Testis (tissue), 3 donors: Measurements from ENCODE around the gene TBC1D16. TPM values are rescaled to one million over a fixed set of nuclear protein-coding genes. Genes with fewer than 3 reads are reported as not detected.

Experiments used
- DNase-seq: peaks from one replicate; pipeline ENCODE4 v3.0.0-alpha.2; 2019
- H3K27ac ChIP-seq, 2 donors: fragments of 200-600 bp; sonication (generic); one replicate each; pipeline ENCODE4 v1.5.1; 2019
- H3K27me3 ChIP-seq: fragments of 200-600 bp; sonication (generic); one replicate; pipeline ENCODE4 v1.5.1; 2019
- H3K36me3 ChIP-seq: fragments of 200-600 bp; sonication (generic); one replicate; pipeline ENCODE4 v1.5.1; 2017; ENCODE audit warnings: low read depth; ENCODE audit errors: missing control alignments
- H3K4me1 ChIP-seq: fragments of 200-600 bp; sonication (generic); one replicate; pipeline ENCODE4 v1.5.1; 2019
- H3K4me3 ChIP-seq, 2 donors: fragments of 200-600 bp; sonication (generic); one replicate each; pipeline ENCODE4 v1.5.1; 2017 to 2019
- H3K9me3 ChIP-seq: fragments of 200-600 bp; sonication (generic); one replicate; pipeline ENCODE4 v1.5.1; 2017
- POLR2A ChIP-seq: fragments of 450-650 bp; IDR thresholded peaks from one replicate; pipeline ENCODE4 v1.6.1; 2017; ENCODE audit warnings: antibody characterized with exemption, mild to moderate bottlenecking, moderate library complexity
- WGBS, 2 donors: methylation state at CpG; one replicate each; pipeline ENCODE4 v1.1.5; 2018; 5-methylcytosine and 5-hydroxymethylcytosine counted together
- intact Hi-C: fragments of 100-400 bp; cut with DNase I; formaldehyde crosslinking; loops from one replicate; pipeline ENCODE4 v1.15.1; 2023; ENCODE audit warnings: low total_unique reads
- polyA plus RNA-seq: library from polyadenylated mRNA; stranded (reverse); fragments of 350-450 nt; fragmentation: Illumina TruSeq; extraction: RNeasy Lipid Tissue Mini Kit (QIAGEN cat#74804); gene quantifications from one replicate; pipeline ENCODE4 v1.2.3, GENCODE V29; 2014; ENCODE audit warnings: low read depth, low replicate concordance; ENCODE audit not compliant: insufficient read depth
- total RNA-seq, 2 donors: library from RNA; depleted of rRNA; stranded (reverse); fragments of >200 nt; gene quantifications; one replicate each; pipeline ENCODE4 v1.2.3, GENCODE V29; 2016
- TF ChIP-seq, protein P1 (sequence below), 3 experiments: fragments of 450-650 bp in 2 of 3; fragments of 200-600 bp in 1 of 3; sonication (generic) in 1 of 3; IDR thresholded peaks; one replicate each; pipeline ENCODE4 v1.5.1; 2016 to 2019; ENCODE audit warnings: antibody characterized with exemption in 3 of 3, mild to moderate bottlenecking in 2 of 3, moderate library complexity in 1 of 3

The TBC1D16 gene
- total and polyA plus RNA-seq, 3 donors from 2014 or later = 11.0 to 16.0 (median 11.7) TPM

- intact Hi-C loops = no loop called here
- peaks cover 29% of the 10 kb centered on the region for H3K4me1 ChIP-seq
- TF ChIP-seq POLR2A = no peak
- TF ChIP-seq, protein P1, sequence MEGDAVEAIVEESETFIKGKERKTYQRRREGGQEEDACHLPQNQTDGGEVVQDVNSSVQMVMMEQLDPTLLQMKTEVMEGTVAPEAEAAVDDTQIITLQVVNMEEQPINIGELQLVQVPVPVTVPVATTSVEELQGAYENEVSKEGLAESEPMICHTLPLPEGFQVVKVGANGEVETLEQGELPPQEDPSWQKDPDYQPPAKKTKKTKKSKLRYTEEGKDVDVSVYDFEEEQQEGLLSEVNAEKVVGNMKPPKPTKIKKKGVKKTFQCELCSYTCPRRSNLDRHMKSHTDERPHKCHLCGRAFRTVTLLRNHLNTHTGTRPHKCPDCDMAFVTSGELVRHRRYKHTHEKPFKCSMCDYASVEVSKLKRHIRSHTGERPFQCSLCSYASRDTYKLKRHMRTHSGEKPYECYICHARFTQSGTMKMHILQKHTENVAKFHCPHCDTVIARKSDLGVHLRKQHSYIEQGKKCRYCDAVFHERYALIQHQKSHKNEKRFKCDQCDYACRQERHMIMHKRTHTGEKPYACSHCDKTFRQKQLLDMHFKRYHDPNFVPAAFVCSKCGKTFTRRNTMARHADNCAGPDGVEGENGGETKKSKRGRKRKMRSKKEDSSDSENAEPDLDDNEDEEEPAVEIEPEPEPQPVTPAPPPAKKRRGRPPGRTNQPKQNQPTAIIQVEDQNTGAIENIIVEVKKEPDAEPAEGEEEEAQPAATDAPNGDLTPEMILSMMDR (IDR thresholded peaks at IDR 0.05) = no peak
- H3K27ac ChIP-seq = no peak overlapping the region
- H3K36me3 ChIP-seq = no peaks in the 10 kb centered on the region
- WGBS, 2 donors = 94 to 96% methylated on average over 14 of the region's 14 CpGs
- no peak overlapping the region for H3K4me3 ChIP-seq
- H3K9me3 ChIP-seq = no peaks in the 10 kb centered on the region
- DNase-seq = no peak
- H3K27me3 ChIP-seq = no peaks in the 10 kb centered on the region
Measured at GRCh38 chr17:79976451-79976850, 59.2 kb downstream of the TBC1D16 start.

GRCh38 chr17:79975498-79976134, 60.1 kb downstream of the TBC1D16 start:
- no peak overlapping the region for H3K27ac ChIP-seq
- WGBS, 2 donors = 93 to 96% methylated on average over 19 of the region's 20 CpGs
- no peak for DNase-seq
- intact Hi-C loops = no loop called here
- peaks cover 28% of the 10 kb centered on the region for H3K4me1 ChIP-seq
- H3K9me3 ChIP-seq = no peaks in the 10 kb centered on the region
- TF ChIP-seq, protein P1 (IDR thresholded peaks at IDR 0.05) = no peak
- no peak for TF ChIP-seq POLR2A
- H3K4me3 ChIP-seq = no peak overlapping the region
- H3K27me3 ChIP-seq = no peaks in the 10 kb centered on the region
- no peaks in the 10 kb centered on the region for H3K36me3 ChIP-seq

GRCh38 chr17:79974566-79975497, 60.8 kb downstream of the TBC1D16 start:
- 82 to 92% methylated on average over 21 to 23 of the region's 23 CpGs for WGBS, 2 donors
- no peak overlapping the region for H3K27ac ChIP-seq
- no peak for DNase-seq
- intact Hi-C loops = no loop called here
- no peaks in the 10 kb centered on the region for H3K9me3 ChIP-seq
- H3K27me3 ChIP-seq = no peaks in the 10 kb centered on the region
- H3K4me3 ChIP-seq = no peak overlapping the region
- peaks cover 23% of the 10 kb centered on the region for H3K4me1 ChIP-seq
- no peaks in the 10 kb centered on the region for H3K36me3 ChIP-seq
- TF ChIP-seq, protein P1 (IDR thresholded peaks at IDR 0.05) = no peak
- no peak for TF ChIP-seq POLR2A

- Histone ChIP-seq H3K27me3 (no peaks in the 10 kb centered on the region), H3K27ac (no peak overlapping the region), H3K36me3 (no peaks in the 10 kb centered on the region), H3K9me3 (no peaks in the 10 kb centered on the region), H3K4me3 (no peak overlapping the region), H3K4me1 (no peaks in the 10 kb centered on the region)
- DNase-seq = no peak
- WGBS, 2 donors = 94 to 95% methylated on average over 8 to 9 of the region's 9 CpGs
- intact Hi-C loops = no loop called here
- TF ChIP-seq, protein P1 (IDR thresholded peaks at IDR 0.05) = no peak
- no peak for TF ChIP-seq POLR2A
Measured at GRCh38 chr17:79971651-79972050, 64.0 kb downstream of the TBC1D16 start.
